NT2/D1 (cell line): Measurements from ENCODE around the gene MGAT5B.

ENCODE experiments used
- SUZ12 ChIP-seq: IDR thresholded peaks from 2 replicates; pipeline ENCODE4 v1.6.1; 2011; ENCODE audit not compliant: insufficient read length, insufficient read depth; ENCODE audit errors: extremely low read depth
- YY1 ChIP-seq: IDR thresholded peaks from 2 replicates; pipeline ENCODE4 v1.6.1; 2011; ENCODE audit not compliant: insufficient read length, insufficient read depth
- ZNF274 ChIP-seq: IDR thresholded peaks from 2 replicates; pipeline ENCODE4 v1.6.1; 2011; ENCODE audit warnings: mild to moderate bottlenecking, low read depth, low read length

DNA sequence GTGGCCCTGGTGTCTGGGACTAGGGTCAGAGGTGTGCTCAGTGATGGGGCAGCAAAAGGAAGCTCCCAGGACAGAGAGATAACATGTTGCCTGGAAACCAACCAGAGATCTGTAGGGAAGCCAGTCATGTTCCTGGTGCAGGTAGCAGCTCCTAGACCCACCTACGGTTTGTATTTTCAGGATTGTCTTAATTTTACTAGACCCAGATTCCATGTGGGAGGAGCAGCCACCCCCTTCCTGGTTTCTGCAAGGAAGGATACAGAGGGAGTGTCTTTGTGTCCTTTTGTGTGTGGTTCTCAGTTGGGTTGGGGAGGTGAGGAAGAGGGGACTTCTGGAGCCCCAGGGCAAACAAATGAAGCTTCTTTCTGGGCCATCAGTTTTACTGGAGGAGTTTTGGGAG is 53.9 kb downstream of the MGAT5B start:
- TF ChIP-seq ZNF274 = no peak
- no peak for TF ChIP-seq YY1
- TF ChIP-seq SUZ12 = no peak
